Prostate gland (tissue), 2 donors: Measurements from ENCODE around the gene JADE1. TPM values are rescaled to one million over a fixed set of nuclear protein-coding genes. Genes with fewer than 3 reads are reported as not detected.

ENCODE experiments used
- DNase-seq: peaks from one replicate; pipeline ENCODE4 v3.0.0-alpha.2; 2019; ENCODE audit warnings: low spot score
- H3K27ac ChIP-seq, 2 donors: fragments of 200-600 bp; sonication (generic); 2 replicates each; pipeline ENCODE4 v1.5.1; 2017 to 2019
- H3K27me3 ChIP-seq: fragments of 200-600 bp; sonication (generic); replicated peaks from 2 replicates; pipeline ENCODE4 v1.5.1; 2019; ENCODE audit not compliant: insufficient read depth
- H3K36me3 ChIP-seq, 2 donors: fragments of 200-600 bp; sonication (generic); 1 replicate in 1 of 2; 2 replicates in 1 of 2; pipeline versions ENCODE4 v1.5.1 to v1.8.1; 2017 to 2019
- H3K4me1 ChIP-seq: fragments of 200-600 bp; sonication (generic); replicated peaks from 2 replicates; pipeline ENCODE4 v1.5.1; 2019
- H3K4me3 ChIP-seq, 2 donors: fragments of 200-600 bp; sonication (generic); 2 replicates each; pipeline ENCODE4 v1.5.1; 2017 to 2019
- H3K9me3 ChIP-seq: fragments of 200-600 bp; sonication (generic); 2 replicates; pipeline ENCODE4 v1.5.1; 2017
- POLR2A ChIP-seq: fragments of 450-650 bp; IDR thresholded peaks from one replicate; pipeline ENCODE4 v1.6.1; 2016; ENCODE audit warnings: antibody characterized with exemption, mild to moderate bottlenecking
- POLR2AphosphoS5 ChIP-seq: sonication (generic); formaldehyde crosslinking; IDR thresholded peaks from one replicate; pipeline ENCODE4 v1.6.1; 2017; ENCODE audit warnings: antibody characterized with exemption
- WGBS: methylation state at CpG from one replicate; pipeline ENCODE4 v1.1.5; 2018; 5-methylcytosine and 5-hydroxymethylcytosine counted together
- intact Hi-C: fragments of 100-400 bp; cut with DNase I; formaldehyde crosslinking; loops from one replicate; pipeline ENCODE4 v1.14.2; 2022
- total RNA-seq, 2 donors: library from RNA; depleted of rRNA; stranded (reverse); fragments of >200 nt; gene quantifications; one replicate each; pipeline ENCODE4 v1.1.0, GENCODE V29; 2016
- TF ChIP-seq, protein P1 (sequence below), 4 experiments: fragments of 200-600 bp in 2 of 4; fragments of 450-650 bp in 2 of 4; sonication (generic) in 2 of 4; IDR thresholded peaks; 1 replicate in 3 of 4; 2 replicates in 1 of 4; pipeline ENCODE4 v1.5.1; 2016 to 2019; ENCODE audit warnings: antibody characterized with exemption in 4 of 4, mild to moderate bottlenecking in 2 of 4, moderate library complexity in 2 of 4

The JADE1 gene
- total RNA-seq, 2 donors from 2014 or later, result 31.6 to 33.9 TPM

DNA sequence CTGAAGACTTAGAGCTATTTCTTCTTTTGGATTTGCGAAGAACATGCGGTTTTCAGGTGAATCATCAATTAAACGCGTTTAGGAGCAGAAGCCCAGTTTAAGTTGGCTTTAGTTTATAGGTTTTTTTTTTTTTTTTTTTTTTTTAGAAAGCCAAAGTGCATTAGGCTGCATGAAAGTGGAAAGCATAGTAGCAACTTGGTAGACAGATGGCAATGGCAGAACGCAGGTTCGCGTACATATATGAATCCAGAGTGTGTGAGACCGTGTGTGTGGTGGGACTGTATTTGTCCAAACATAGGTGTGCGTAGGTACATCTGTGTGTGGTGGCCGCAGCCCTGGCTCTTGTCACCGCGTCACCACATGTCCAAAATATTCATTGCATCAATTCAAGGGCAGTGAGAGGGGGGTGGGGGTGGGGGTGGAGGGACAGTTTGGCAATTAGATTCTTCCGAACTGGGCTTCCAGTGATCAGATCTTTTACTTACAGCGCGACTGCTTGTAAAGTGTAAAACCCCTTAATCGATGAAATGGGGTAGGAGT lies 901 bp downstream of the JADE1 start:
- H3K9me3 ChIP-seq, result no peaks in the 10 kb centered on the region
- H3K4me3 ChIP-seq, result peak overlapping the region; percentile 59 to 80
- TF ChIP-seq, protein P1, sequence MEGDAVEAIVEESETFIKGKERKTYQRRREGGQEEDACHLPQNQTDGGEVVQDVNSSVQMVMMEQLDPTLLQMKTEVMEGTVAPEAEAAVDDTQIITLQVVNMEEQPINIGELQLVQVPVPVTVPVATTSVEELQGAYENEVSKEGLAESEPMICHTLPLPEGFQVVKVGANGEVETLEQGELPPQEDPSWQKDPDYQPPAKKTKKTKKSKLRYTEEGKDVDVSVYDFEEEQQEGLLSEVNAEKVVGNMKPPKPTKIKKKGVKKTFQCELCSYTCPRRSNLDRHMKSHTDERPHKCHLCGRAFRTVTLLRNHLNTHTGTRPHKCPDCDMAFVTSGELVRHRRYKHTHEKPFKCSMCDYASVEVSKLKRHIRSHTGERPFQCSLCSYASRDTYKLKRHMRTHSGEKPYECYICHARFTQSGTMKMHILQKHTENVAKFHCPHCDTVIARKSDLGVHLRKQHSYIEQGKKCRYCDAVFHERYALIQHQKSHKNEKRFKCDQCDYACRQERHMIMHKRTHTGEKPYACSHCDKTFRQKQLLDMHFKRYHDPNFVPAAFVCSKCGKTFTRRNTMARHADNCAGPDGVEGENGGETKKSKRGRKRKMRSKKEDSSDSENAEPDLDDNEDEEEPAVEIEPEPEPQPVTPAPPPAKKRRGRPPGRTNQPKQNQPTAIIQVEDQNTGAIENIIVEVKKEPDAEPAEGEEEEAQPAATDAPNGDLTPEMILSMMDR (IDR thresholded peaks at IDR 0.05), result no peak
- TF ChIP-seq POLR2A, result no peak
- TF ChIP-seq POLR2AphosphoS5, result no peak
- H3K27ac ChIP-seq, result peak overlapping the region; percentile 85 to 89
- H3K27me3 ChIP-seq, result no peaks in the 10 kb centered on the region
- no peaks in the 10 kb centered on the region for H3K4me1 ChIP-seq
- 0% methylated on average over 16 of the region's 16 CpGs for WGBS
- no peaks in the 10 kb centered on the region for H3K36me3 ChIP-seq
- peak; percentile 41 for DNase-seq
- intact Hi-C loops, result loop anchor here (5.0 to 10.0 kb wide), 4 partner anchors 153 to 523 kb away; partner anchors contain the start of genes C4orf33, PGRMC2 and SCLT1

DNA sequence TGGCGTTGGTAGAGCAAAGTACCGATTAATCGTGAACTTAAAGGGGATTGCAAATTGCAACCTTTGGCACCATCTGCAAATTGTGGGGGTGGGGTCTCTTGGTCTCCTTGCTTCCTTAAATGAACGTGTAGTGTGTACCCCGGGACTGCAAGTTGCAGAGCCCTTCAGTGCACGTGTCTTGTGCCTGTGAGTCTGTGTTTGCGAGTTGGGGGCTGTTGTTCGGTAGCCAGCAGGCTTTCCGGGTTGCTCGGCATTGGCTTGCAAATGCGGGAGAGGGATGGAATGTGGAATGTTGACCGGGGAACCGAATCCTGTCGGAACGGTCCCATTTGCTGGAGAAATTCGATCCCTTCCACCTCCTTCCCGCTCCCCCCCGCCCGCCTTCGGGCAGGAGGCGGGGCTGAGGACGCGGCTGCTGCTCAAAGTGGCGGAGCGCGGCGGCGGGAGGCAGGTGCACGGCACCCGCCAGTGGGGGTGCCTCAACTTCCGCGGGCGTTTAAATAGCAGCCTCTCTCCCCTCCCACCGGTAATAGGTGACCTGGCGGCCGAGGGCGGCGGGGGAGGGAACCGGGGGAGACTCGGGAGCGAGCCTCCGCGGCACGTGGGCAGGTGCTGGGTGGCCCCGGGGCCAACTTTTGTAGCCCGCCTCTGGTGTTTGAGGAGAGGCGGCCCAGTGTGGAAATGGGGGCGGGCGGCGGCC lies 1.5 kb downstream of the JADE1 start:
- H3K4me1 ChIP-seq, result no peaks in the 10 kb centered on the region
- H3K4me3 ChIP-seq, result peak overlapping the region; percentile 59 to 80
- DNase-seq, result peak; percentile 82
- no peaks in the 10 kb centered on the region for H3K36me3 ChIP-seq
- under 1% methylated on average over 46 of the region's 50 CpGs for WGBS
- intact Hi-C loops, result loop anchor here (5.0 to 10.0 kb wide), 4 partner anchors 154 to 524 kb away; partner anchors contain the start of genes C4orf33, PGRMC2 and SCLT1
- no peaks in the 10 kb centered on the region for H3K9me3 ChIP-seq
- no peaks in the 10 kb centered on the region for H3K27me3 ChIP-seq
- TF ChIP-seq, protein P1 (IDR thresholded peaks at IDR 0.05), result peak in 2 of 4 experiments; percentile 23 to 45
- TF ChIP-seq POLR2AphosphoS5 (peak; percentile 84), POLR2A (peak; percentile 60)
- H3K27ac ChIP-seq, result peak overlapping the region; percentile 85 to 89

DNA sequence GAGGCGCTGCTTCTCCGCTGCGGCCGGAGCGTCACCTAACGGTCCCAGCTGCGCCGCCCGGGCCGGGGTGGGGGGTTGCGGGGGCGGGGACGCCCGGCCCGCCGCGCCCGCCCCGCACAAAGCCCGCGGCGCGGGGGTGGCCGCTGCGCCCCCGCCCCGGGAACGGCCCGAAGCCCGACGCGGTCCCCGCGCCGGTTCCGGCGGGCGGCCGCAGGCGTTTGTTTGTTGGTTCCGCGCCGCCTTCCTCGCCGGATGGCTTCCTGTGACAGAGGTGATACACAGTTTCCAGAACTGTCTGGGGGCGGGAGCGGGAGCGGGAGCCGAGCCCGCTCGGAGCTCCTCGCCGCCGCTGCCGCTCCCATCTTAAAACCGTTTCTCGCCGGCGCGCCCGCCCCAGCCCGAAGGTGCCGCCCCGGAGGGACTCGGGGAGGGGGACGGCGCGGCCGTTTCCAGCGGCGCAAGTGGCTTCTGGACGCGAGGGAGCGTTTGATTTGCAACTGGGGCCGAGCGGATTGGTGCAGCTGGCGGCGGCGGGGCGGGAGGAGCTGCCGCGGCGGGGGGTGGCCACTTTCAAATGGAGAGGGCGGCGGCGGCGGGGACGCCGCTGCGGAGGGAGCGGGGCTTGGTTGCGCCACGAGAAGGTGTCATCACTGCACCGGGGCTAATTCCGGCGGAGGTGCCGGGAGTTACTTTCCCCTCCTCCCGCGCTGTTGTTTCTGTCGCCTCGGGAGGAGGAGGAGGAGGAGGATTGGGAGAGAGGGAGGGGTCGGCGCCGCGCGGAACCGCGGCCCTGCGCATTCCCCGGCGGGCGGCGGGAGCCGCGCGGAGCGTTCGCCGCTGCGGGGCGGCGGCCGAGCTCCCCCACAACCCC lies 2.3 kb downstream of the JADE1 start:
- Histone ChIP-seq H3K27ac (peak overlapping the region; percentile 85 to 89), H3K9me3 (no peaks in the 10 kb centered on the region), H3K4me1 (no peaks in the 10 kb centered on the region), H3K27me3 (no peaks in the 10 kb centered on the region), H3K4me3 (peak overlapping the region; percentile 59 to 80), H3K36me3 (no peaks in the 10 kb centered on the region)
- WGBS, result under 1% methylated on average over 49 of the region's 123 CpGs
- DNase-seq, result peak; percentile 88
- intact Hi-C loops, result loop anchor here (5.0 to 10.0 kb wide), 4 partner anchors 155 to 525 kb away; partner anchors contain the start of genes C4orf33, PGRMC2 and SCLT1
- TF ChIP-seq, protein P1 (IDR thresholded peaks at IDR 0.05), result peak in 1 of 4 experiments; percentile 11
- peak; percentile 70 for TF ChIP-seq POLR2AphosphoS5
- peak; percentile 54 for TF ChIP-seq POLR2A

DNA sequence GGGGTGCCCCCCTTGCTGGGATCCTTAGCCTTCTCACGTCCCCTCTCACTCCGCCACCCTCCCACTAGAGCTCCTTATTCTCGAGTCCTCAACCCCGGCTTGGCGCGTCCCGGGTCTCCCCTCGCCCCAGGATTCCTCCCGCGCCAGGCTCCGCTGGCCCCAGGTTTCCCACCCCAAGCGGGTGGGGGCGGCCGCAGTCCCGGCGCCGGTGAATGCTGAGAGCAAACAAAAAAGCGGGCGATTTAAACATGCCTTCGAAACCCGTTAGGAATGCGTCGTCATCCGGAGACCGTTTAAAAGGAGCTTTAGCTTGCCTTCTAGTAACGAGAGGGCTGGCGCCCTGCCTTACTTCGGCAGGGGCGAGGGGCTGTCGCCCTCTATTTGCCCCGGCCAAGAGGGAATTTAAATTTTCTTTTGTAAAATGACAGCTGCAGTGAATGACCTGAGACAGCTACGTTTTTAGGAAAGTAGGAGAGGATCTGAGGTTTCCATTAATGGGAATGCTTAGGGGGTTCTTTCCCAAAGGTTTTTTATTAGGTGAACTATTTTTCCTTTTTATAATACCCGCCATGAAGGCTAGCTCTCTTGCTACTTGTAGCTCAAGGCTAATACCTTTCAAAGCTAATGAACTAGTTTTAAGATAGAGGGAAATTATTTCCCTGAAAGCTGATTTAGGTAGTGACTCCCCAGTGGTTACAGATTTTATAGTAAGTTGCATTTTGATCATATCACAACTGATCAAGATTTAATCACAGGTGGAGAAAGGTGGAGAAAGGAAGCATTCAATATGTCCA lies 3.1 kb downstream of the JADE1 start:
- no peak for TF ChIP-seq POLR2AphosphoS5
- no peak for TF ChIP-seq POLR2A
- TF ChIP-seq, protein P1 (IDR thresholded peaks at IDR 0.05), result no peak
- peak; percentile 23 for DNase-seq
- Histone ChIP-seq H3K27me3 (no peaks in the 10 kb centered on the region), H3K36me3 (no peaks in the 10 kb centered on the region), H3K27ac (peak overlapping the region; percentile 85 to 89), H3K9me3 (no peaks in the 10 kb centered on the region), H3K4me1 (no peaks in the 10 kb centered on the region), H3K4me3 (peak overlapping the region; percentile 59 to 80)
- WGBS, result under 1% methylated on average over 33 of the region's 33 CpGs
- intact Hi-C loops, result loop anchor here (5.0 to 10.0 kb wide), 4 partner anchors 155 to 525 kb away; partner anchors contain the start of genes C4orf33, PGRMC2 and SCLT1
